Panc1 (cell line): ENCODE results near the gene ZBTB47. TPM values are rescaled to one million over a fixed set of nuclear protein-coding genes. Genes with fewer than 3 reads are reported as not detected.

Experiments used
- ATAC-seq: fragments of 200-7000 bp; cut with Tn5 transposase; 2 replicates; pipeline ENCODE4 v1.9.1; 2020; ENCODE audit warnings: mild to moderate bottlenecking, moderate library complexity
- BruUV-seq: library from RNA; stranded (reverse); fragments of 400-500 nt; replicated peaks from 2 replicates; lab custom pipeline; 2021; lab: Mats Ljungman, UMichigan
- CTCF ChIA-PET: fragments of 300-600 bp; sonication (Branson Sonifier 250); formaldehyde crosslinking; loops from one replicate; lab custom pipeline; 2022; ENCODE audit warnings: antibody characterized with exemption; lab: Charles Lee
- POLR2A ChIA-PET: fragments of 300-600 bp; sonication (Branson Sonifier 250); formaldehyde crosslinking; loops from one replicate; lab custom pipeline; 2022; ENCODE audit warnings: antibody characterized with exemption; lab: Charles Lee
- DNase-seq: peaks from one replicate; pipeline ENCODE4 v3.0.0-alpha.2; 2010; ENCODE audit warnings: low read depth, low spot score
- H3K27ac ChIP-seq: 2 replicates; pipeline ENCODE4 v1.5.1; 2011; ENCODE audit warnings: mild to moderate bottlenecking, low read length, inconsistent platforms
- H3K27me3 ChIP-seq: fragments of 200-500 bp; sonication (Bioruptor generic); 2 replicates; pipeline ENCODE4 v1.6.0; 2014; ENCODE audit warnings: low read length, inconsistent platforms; ENCODE audit not compliant: control insufficient read depth, insufficient read depth
- H3K36me3 ChIP-seq: fragments of 200-500 bp; sonication (Bioruptor generic); 2 replicates; pipeline ENCODE4 v1.5.1; 2014; ENCODE audit warnings: inconsistent platforms, mild to moderate bottlenecking, low read length, moderate library complexity; ENCODE audit not compliant: control insufficient read depth, insufficient read depth
- H3K4me1 ChIP-seq: 2 replicates; pipeline ENCODE4 v1.5.1; 2011; ENCODE audit warnings: inconsistent platforms, mild to moderate bottlenecking, low read length, moderate library complexity; ENCODE audit not compliant: control insufficient read depth, insufficient read depth
- H3K4me3 ChIP-seq, 2 experiments: 2 replicates each; pipeline ENCODE4 v1.5.1; 2011 to 2012; ENCODE audit warnings: low read depth in 2 of 2, low read length in 2 of 2, mild to moderate bottlenecking in 2 of 2, inconsistent platforms in 1 of 2, moderate library complexity in 1 of 2
- H3K9me3 ChIP-seq: fragments of 200-500 bp; sonication (Bioruptor generic); 2 replicates; pipeline ENCODE4 v1.5.1; 2014; ENCODE audit warnings: low read depth, mild to moderate bottlenecking, inconsistent platforms, low read length, moderate library complexity; ENCODE audit not compliant: control insufficient read depth, insufficient read depth
- CTCF ChIP-seq: fragments of 450-650 bp; IDR thresholded peaks from 2 replicates; pipeline ENCODE4 v1.5.1; 2017; ENCODE audit warnings: mild to moderate bottlenecking
- POLR2AphosphoS5 ChIP-seq: IDR thresholded peaks from 2 replicates; pipeline ENCODE4 v1.6.1; 2012; ENCODE audit warnings: mild to moderate bottlenecking, low read depth, low read length, moderate library complexity
- REST ChIP-seq, 2 experiments: IDR thresholded peaks; 2 replicates each; pipeline ENCODE4 v1.6.1; 2011 to 2012; ENCODE audit warnings: low read depth in 2 of 2, control low read depth in 1 of 2, low read length in 1 of 2, mild to moderate bottlenecking in 1 of 2, moderate library complexity in 1 of 2; ENCODE audit not compliant: insufficient read depth in 1 of 2
- SIN3A ChIP-seq: IDR thresholded peaks from 2 replicates; pipeline ENCODE4 v1.6.1; 2012; ENCODE audit warnings: low read depth, mild to moderate bottlenecking, low read length, moderate library complexity, borderline replicate concordance; ENCODE audit not compliant: insufficient read depth
- TCF7L2 ChIP-seq: IDR thresholded peaks from 2 replicates; pipeline ENCODE4 v1.6.1; 2011; ENCODE audit warnings: mild to moderate bottlenecking, low read depth, low read length, inconsistent platforms
- in situ Hi-C: cut with HindIII; loops from 2 replicates; pipeline ENCODE4 v1.10.0; 2016; ENCODE audit warnings: low sequenced_read_pairs, low pct_unique_long_range_greater_than_20kb
- intact Hi-C: fragments of 100-400 bp; cut with micrococcal nuclease; formaldehyde crosslinking; loops from one replicate; pipeline ENCODE4 v1.10.0; 2022; ENCODE audit not compliant: unreplicated experiment
- total RNA-seq: library from RNA; stranded (reverse); gene quantifications from one replicate; pipeline ENCODE4 v1.2.1, GENCODE V29; 2021; ENCODE audit not compliant: unreplicated experiment

Gene ZBTB47
- total RNA-seq, 1 experiment from 2014 or later = 3.6 TPM

GRCh38 chr3:42608581-42608980 is 44.9 kb upstream of the ZBTB47 start:
- Histone ChIP-seq H3K4me1 (peaks cover 11% of the 10 kb centered on the region; the same call in 1 of the 2 replicates), H3K4me3 (no peak overlapping the region), H3K27me3 (no peaks in the 10 kb centered on the region), H3K27ac (no peak overlapping the region), H3K9me3 (no peaks in the 10 kb centered on the region), H3K36me3 (no peaks in the 10 kb centered on the region; the same call in 1 of the 2 replicates)
- DNase-seq (no peak), ATAC-seq (no peak)
- in situ Hi-C loops = no loop called here
- ChIA-PET CTCF (no interaction called here), POLR2A (no interaction called here)
- intact Hi-C loops = no loop called here
- TF ChIP-seq REST (IDR thresholded peaks at IDR 0.05; ENCODE audit: insufficient read depth in 1 of 2, low read depth in 2 of 2, low read length in 1 of 2) = no peak
- TF ChIP-seq TCF7L2 = no peak
- TF ChIP-seq POLR2AphosphoS5 = no peak
- no peak for TF ChIP-seq SIN3A
- TF ChIP-seq CTCF = no peak
- BruUV-seq = no TSS peak

GRCh38 chr3:42610976-42611375 is 42.5 kb upstream of the ZBTB47 start:
- no TSS peak for BruUV-seq
- ChIA-PET POLR2A (interaction anchor here (0.7 kb wide), 1 partner anchor 16 kb away, joined by 4 read pairs; no protein-coding TSS in a partner anchor), CTCF (no interaction called here)
- intact Hi-C loops = no loop called here
- in situ Hi-C loops = no loop called here
- Histone ChIP-seq H3K27ac (no peak overlapping the region), H3K4me3 (no peak overlapping the region), H3K4me1 (peaks cover 3% of the 10 kb centered on the region; the same call in 1 of the 2 replicates), H3K27me3 (no peaks in the 10 kb centered on the region), H3K36me3 (no peaks in the 10 kb centered on the region; the same call in 1 of the 2 replicates), H3K9me3 (no peaks in the 10 kb centered on the region)
- DNase-seq = no peak
- no peak for ATAC-seq
- no peak for TF ChIP-seq REST (IDR thresholded peaks at IDR 0.05; ENCODE audit: insufficient read depth in 1 of 2, low read depth in 2 of 2, low read length in 1 of 2)
- TF ChIP-seq SIN3A = no peak
- TF ChIP-seq TCF7L2 = no peak
- TF ChIP-seq POLR2AphosphoS5 = no peak
- no peak for TF ChIP-seq CTCF
